OCI-LY7 (cell line): ENCODE data around the gene KCNN2. TPM values are rescaled to one million over a fixed set of nuclear protein-coding genes. Genes with fewer than 3 reads are reported as not detected.
"Not testable (repeated sequence)": the region's sequence is repeated elsewhere in the genome, so short reads cannot be mapped to it uniquely, and the experiment has no call there.

Experiments used
- BruUV-seq: library from RNA; stranded (reverse); fragments of 400-500 nt; replicated peaks from 2 replicates; lab custom pipeline; 2021; lab: Mats Ljungman, UMichigan
- CTCF ChIA-PET: fragments of 300-600 bp; sonication (Branson Sonifier 250); formaldehyde crosslinking; loops from one replicate; lab custom pipeline; 2022; ENCODE audit warnings: antibody characterized with exemption; ENCODE audit not compliant: unreplicated experiment; lab: Charles Lee
- POLR2A ChIA-PET: fragments of 300-600 bp; sonication (Branson Sonifier 250); formaldehyde crosslinking; loops from one replicate; lab custom pipeline; 2022; ENCODE audit warnings: antibody characterized with exemption; lab: Charles Lee
- DNase-seq: peaks from one replicate; pipeline ENCODE4 v3.0.0-alpha.2; 2015; ENCODE audit warnings: low spot score
- H2AFZ ChIP-seq: fragments of 200-600 bp; sonication (generic), shearing (Covaris generic); 2 replicates; pipeline ENCODE4 v1.6.1; 2014; ENCODE audit warnings: mild to moderate bottlenecking, antibody characterized with exemption, low read length, moderate library complexity
- H3K27ac ChIP-seq: fragments of 200-600 bp; sonication (generic); 2 replicates; pipeline ENCODE4 v1.5.1; 2014; ENCODE audit warnings: mixed run types, low read depth, mild to moderate bottlenecking, moderate library complexity, low read length, inconsistent platforms; ENCODE audit not compliant: poor library complexity, severe bottlenecking
- H3K36me3 ChIP-seq: fragments of 200-600 bp; sonication (generic); 2 replicates; pipeline ENCODE4 v1.6.1; 2014; ENCODE audit warnings: mild to moderate bottlenecking, antibody characterized with exemption, low read length, moderate library complexity, mixed read lengths; ENCODE audit not compliant: insufficient read depth
- H3K4me1 ChIP-seq: fragments of 200-600 bp; sonication (generic); 2 replicates; pipeline ENCODE4 v1.5.1; 2014; ENCODE audit warnings: mild to moderate bottlenecking, low read length; ENCODE audit not compliant: insufficient read depth, poor library complexity, severe bottlenecking
- H3K4me2 ChIP-seq: fragments of 200-600 bp; sonication (generic); 2 replicates; pipeline ENCODE4 v1.6.1; 2014; ENCODE audit warnings: mild to moderate bottlenecking, low read length
- H3K4me3 ChIP-seq: fragments of 200-600 bp; sonication (generic); 2 replicates; pipeline ENCODE4 v1.5.1; 2014; ENCODE audit warnings: mild to moderate bottlenecking, low read depth, low read length; ENCODE audit not compliant: poor library complexity, severe bottlenecking
- H3K79me2 ChIP-seq: fragments of 200-600 bp; sonication (generic); 2 replicates; pipeline ENCODE4 v1.6.1; 2016; ENCODE audit warnings: low read depth, mild to moderate bottlenecking, low read length, moderate library complexity, mixed read lengths; ENCODE audit not compliant: insufficient read depth
- H3K9me2 ChIP-seq: fragments of 200-600 bp; sonication (generic); 2 replicates; pipeline ENCODE4 v1.6.1; 2016; ENCODE audit warnings: mild to moderate bottlenecking, low read length, mixed read lengths; ENCODE audit not compliant: insufficient read depth
- H3K9me3 ChIP-seq: fragments of 200-600 bp; sonication (generic); 2 replicates; pipeline ENCODE4 v1.6.1; 2014; ENCODE audit warnings: mild to moderate bottlenecking, mixed run types, low read length, mixed read lengths
- H4K20me1 ChIP-seq: fragments of 200-600 bp; sonication (generic); 2 replicates; pipeline ENCODE4 v1.6.1; 2014; ENCODE audit warnings: mild to moderate bottlenecking, antibody characterized with exemption, low read length, moderate library complexity, mixed read lengths; ENCODE audit not compliant: insufficient read depth
- CTCF ChIP-seq: fragments of 200-600 bp; sonication (generic); conservative IDR thresholded peaks from 2 replicates; pipeline ENCODE4 v1.5.1; 2014; ENCODE audit warnings: mild to moderate bottlenecking, antibody characterized with exemption, low read length, moderate library complexity, mixed read lengths
- EZH2phosphoT487 ChIP-seq: fragments of 200-600 bp; sonication (generic); IDR thresholded peaks from 2 replicates; pipeline ENCODE4 v1.6.1; 2018; ENCODE audit warnings: low read depth, borderline replicate concordance, mild to moderate bottlenecking, mixed run types, antibody characterized with exemption, low read length, moderate library complexity, mixed read lengths
- intact Hi-C: fragments of 100-400 bp; cut with micrococcal nuclease; formaldehyde crosslinking; loops from one replicate; pipeline ENCODE4 v1.10.0; 2022; ENCODE audit not compliant: unreplicated experiment
- total RNA-seq, 2 experiments: library from RNA; depleted of rRNA in 1 of 2; stranded (reverse); fragments of >200 nt in 1 of 2; shearing (Covaris generic) in 1 of 2; gene quantifications; 2 replicates each; pipeline ENCODE4 v1.2.3, GENCODE V29; 2014 to 2022

KCNN2 gene
- total RNA-seq, 2 experiments from 2014 or later: not detected

DNA sequence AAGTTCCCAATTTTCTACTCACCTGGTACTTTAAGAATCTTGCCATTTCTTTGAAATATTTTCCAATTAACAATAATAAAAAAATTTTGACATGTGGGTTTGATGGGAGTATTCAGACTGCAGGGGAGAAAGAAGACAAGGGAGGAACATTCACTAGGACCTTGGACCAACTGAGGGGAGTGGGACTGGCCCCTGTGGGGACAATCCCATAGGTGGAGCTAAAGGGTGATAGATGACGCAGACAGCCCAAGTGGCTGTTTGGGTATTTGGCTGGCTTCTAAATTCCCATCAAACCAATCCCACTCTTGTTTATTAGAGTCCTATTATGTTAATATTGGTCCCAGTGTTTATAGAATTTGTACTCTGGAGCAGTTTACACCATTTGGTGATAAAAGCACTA is 65.3 kb downstream of the KCNN2 start:
- ChIA-PET POLR2A (no interaction called here), CTCF (no interaction called here)
- TF ChIP-seq CTCF: no peak
- no peaks in the 10 kb centered on the region for H3K36me3 ChIP-seq
- intact Hi-C loops: no loop called here
- no peaks in the 10 kb centered on the region for H3K9me2 ChIP-seq
- H3K4me3 ChIP-seq: no peak overlapping the region
- no peak for DNase-seq
- no TSS peak for BruUV-seq
- no peak overlapping the region for H2AFZ ChIP-seq
- no peaks in the 10 kb centered on the region for H4K20me1 ChIP-seq
- H3K79me2 ChIP-seq: no peaks in the 10 kb centered on the region
- H3K4me2 ChIP-seq: no peak overlapping the region
- no peak overlapping the region for H3K27ac ChIP-seq
- no peaks in the 10 kb centered on the region for H3K4me1 ChIP-seq
- no peaks in the 10 kb centered on the region for H3K9me3 ChIP-seq

- intact Hi-C loops: no loop called here
- no peaks in the 10 kb centered on the region for H3K9me2 ChIP-seq
- H3K4me3 ChIP-seq: no peak overlapping the region
- H2AFZ ChIP-seq: no peak overlapping the region
- no peaks in the 10 kb centered on the region for H3K9me3 ChIP-seq
- no peak for DNase-seq
- no peak overlapping the region for H3K4me2 ChIP-seq
- TF ChIP-seq CTCF (no peak), EZH2phosphoT487 (no peak)
- no peaks in the 10 kb centered on the region for H3K79me2 ChIP-seq
- H4K20me1 ChIP-seq: no peaks in the 10 kb centered on the region
- CTCF ChIA-PET: no interaction called here
- no peaks in the 10 kb centered on the region for H3K4me1 ChIP-seq
- no peak overlapping the region for H3K27ac ChIP-seq
- H3K36me3 ChIP-seq: no peaks in the 10 kb centered on the region
- no TSS peak for BruUV-seq
- POLR2A ChIA-PET: interaction anchor here (0.9 kb wide), 1 partner anchor 12 kb away, joined by 3 read pairs; no protein-coding TSS in a partner anchor
These were observed 68.7 kb downstream of the KCNN2 start for GRCh38 chr5:114430532-114430931.

DNA sequence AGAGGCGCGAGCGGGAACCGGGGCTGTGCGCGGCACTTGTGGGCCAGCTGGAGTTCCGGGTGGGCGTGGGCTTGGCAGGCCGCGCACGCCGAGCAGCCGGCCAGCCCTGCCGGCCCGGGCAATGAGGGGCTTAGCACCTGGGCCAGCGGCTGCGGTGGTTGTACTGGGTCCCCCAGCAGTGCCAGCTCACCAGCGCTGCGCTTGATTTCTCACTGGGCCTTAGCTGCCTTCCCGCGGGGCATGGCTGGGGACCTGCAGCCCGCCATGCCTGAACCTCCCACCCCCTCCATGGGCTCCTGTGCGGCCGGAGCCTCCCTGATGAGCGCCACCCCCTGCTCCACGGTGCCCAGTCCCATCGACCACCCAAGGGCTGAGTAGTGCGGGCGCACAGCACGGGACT is 70.8 kb downstream of the KCNN2 start:
- CTCF ChIA-PET, H2AFZ ChIP-seq, H3K4me1 ChIP-seq, H4K20me1 ChIP-seq, intact Hi-C loops, POLR2A ChIA-PET, H3K4me3 ChIP-seq, H3K9me2 ChIP-seq, H3K79me2 ChIP-seq, DNase-seq, H3K27ac ChIP-seq, H3K36me3 ChIP-seq, H3K4me2 ChIP-seq, H3K9me3 ChIP-seq, BruUV-seq: not testable (repeated sequence)
